HG03439 (cell line): ENCODE data around the gene LAMB3.

ENCODE experiments used
- ATAC-seq: cut with Tn5 transposase; IDR thresholded peaks from one replicate; pipeline ENCODE4 v1.9.1; 2021; ENCODE audit warnings: mild to moderate bottlenecking, moderate library complexity; ENCODE audit not compliant: unreplicated experiment

Gene LAMB3

GRCh38 chr1:209634005-209634737, 18.1 kb downstream of the LAMB3 start:
- ATAC-seq: no peak

DNA sequence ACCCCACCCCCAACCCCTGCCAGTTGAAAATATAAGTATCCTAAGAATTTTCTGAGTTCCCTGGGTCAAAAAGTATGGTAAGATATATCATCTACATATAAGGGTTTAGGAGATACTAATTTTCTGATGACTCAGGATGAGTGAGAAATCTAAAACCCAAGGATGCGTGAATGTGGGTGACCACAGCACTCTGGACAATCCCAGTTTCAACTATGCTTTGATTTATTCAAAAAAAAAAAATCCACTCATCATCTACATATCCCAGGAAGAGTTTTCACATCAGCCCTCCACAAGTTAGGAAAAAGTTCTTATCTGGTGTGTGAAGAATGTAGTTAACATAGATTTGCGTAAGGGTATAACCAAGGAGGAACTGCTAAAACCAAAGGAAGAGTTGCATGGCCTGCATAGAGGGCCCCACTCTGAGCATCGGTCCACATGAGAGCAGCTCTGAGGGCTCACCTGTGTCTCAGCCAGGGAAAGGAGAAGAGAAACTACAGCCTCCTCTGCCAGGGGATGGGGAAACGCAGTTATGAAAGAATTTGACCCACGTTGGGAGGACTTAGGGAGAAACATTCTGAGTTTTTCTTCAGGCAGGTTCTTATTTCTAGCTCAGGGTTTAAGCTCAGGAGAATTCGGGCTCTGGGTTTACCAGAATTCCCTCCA, 18.8 kb downstream of the LAMB3 start:
- no peak for ATAC-seq

DNA sequence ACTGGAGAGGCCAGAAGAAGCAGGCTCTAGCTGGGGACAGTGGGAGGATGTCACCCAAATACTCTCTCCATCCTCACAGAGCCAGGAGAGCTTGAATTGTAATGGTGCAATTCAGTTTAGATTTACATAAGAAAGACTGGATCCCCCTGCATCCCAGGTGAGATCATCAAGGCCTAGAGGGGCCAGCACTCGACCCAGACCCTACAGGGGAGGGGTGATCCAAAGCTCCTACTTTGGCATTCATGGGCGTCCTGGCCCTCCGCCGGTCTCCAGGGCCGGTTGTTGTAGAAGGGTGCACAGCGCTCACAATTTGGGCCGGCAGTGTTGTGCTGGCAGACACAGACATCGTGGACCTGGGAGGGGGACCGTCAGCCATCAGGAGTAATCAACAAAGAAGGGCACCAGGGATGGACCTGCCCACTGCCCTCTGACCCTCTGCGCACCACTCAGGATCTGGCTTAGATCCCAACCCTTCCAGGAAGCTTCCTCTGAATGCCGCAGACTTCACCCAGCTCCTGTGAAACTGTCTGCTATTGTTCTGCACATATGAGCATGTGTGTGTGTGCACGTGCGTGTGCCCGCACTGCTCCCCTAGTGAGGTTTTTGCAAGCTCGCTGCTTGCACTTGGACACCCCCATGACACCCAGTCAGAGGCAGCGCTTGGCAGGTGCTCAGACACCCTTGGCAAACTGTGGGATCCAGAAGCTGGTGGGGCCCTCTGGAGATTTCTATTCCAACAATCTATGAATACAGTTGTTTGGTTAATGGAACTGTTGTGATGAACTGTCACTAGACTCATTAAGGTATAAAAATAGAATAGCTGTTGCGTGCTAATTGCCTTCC, 21.6 kb downstream of the LAMB3 start:
- no peak for ATAC-seq

DNA sequence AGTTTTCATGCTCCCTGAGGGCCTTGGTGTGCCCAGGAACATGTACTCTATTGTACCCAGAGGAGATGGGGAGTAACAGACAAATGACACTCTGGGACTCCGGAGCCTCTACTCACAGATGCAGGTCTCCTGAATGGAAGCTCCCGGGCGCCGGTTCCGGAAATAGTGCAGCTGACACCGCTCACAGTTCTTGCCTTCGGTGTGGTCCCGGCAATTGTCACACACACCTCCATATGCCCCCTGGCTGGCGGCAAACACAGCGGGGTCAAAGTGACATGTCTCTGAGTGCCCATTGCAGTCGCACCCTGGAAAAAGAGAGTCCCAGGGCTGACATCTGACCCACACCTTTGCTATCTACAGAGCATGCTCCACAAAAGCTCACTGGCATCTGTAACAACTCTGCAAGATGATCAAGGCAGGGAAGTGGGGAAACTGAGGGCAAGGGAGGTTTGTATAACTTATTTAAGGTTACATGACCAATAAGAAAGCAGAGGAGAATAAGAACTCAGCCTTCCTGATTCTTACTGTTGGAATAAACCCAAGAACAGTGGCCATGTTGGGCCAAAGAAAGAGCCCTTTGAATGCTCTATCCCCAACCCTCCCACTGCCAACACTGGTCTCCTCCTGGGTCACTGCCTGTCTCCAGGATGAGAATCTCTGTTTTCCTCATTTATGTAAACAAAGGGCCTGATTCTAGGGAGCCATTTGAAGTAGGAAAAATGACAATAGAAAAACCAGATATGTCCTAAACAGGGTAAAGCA, 22.4 kb downstream of the LAMB3 start:
- ATAC-seq: no peak

GRCh38 chr1:209628618-209629299, 23.5 kb downstream of the LAMB3 start:
- ATAC-seq: no peak

- peak; percentile 63 for ATAC-seq
Observed at GRCh38 chr1:209627732-209628196, 24.5 kb downstream of the LAMB3 start.

- peak; percentile 16 for ATAC-seq
Observed at GRCh38 chr1:209627027-209627731, 25.0 kb downstream of the LAMB3 start.

GRCh38 chr1:209626346-209627026, 25.7 kb downstream of the LAMB3 start:
- ATAC-seq: no peak

- no peak for ATAC-seq
Observed at GRCh38 chr1:209625791-209626285, 26.4 kb downstream of the LAMB3 start.

DNA sequence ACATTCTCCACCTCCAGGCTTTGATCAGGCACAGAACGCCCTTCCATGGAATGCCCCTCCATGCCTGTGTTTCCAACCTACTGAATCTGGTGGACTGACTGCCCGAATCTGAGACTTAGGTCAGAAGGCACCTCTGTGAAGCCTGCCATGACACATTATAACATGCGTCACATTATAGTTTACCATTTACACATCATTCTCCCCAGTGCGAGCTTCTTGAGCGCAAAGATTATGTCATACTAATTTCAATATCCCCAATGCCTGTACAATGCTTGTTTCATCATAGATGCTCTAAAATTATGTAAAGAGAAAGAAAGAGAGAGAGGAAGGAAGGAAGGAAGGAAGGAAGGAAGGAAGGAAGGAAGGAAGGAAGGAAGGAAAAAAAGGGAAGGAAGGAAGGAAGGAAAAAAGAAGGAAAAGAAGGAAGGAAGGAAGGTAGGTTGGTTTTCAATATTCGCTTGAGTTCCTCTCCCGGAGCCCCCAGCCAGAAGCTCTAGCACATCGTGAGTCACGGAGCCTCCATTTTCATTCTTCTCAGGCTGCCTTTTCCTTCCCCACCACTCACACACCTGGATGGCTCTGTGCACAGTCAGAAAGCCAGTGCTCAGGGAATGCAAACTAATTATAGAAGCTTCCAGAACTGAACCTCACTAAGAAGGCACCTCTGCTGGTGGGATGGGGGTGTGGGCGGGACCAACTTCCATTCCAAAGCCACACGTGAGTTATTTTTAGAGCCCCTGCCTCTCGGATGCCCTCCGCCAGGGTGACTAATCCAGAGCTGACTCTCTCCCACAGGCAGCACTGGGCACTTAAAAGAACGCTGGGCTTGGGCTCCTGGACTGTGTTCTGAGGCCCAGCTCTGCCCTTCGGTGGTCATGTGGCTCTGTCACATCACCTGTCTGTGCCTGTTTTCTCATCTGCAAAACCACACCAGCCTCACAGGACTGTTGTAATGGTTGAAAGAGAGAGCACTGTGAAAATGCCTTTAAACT, 27.4 kb downstream of the LAMB3 start:
- ATAC-seq: no peak

DNA sequence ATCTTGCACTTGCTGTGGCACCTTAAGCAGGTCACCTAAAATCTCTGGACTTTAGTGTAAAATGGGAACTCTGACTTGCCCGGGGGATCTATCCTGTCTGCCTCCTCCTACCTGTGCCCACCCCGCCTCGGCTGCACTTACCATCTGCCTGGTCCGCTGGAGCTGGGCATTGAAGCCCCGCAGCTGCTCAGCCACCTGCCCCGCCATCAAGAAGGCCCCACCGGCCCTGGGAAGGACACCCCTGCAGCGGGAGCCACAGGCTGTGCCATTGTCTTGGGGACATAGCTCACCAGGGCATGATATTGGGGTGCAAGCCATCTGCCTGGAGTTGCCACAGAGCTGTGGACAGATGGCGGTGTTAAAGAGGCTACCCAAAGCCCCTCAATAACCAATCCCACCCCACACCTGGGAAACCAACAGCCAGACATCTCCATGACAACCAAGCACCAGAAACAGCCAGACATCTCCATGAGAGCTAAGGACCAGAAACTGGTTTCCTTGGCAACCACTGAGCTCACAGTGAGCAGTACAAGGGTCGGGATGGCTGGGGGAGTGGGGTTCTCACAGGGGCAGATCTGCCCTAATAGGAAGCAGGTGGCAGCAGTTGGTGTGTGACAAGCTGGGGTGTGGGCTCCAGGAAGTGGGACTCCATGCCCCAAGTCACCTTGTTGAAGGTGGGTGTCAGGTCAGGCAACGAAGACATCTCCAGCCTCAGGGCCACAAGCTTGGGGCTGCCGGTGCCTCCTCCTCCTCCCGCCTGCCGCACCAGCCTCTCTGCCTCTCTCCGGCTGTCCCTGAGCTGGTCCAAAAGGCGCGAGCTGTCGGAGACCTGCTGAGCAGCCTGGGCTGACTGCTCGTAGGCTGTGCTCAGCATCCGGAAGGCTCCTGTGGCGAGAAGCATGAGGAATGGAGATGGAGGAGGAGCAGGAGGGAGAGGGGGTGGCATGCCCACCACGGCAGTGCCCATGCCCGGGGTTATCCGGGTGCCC, 29.1 kb downstream of the LAMB3 start:
- no peak for ATAC-seq

- ATAC-seq: no peak
Observed at GRCh38 chr1:209621741-209622655, 30.2 kb downstream of the LAMB3 start.

- ATAC-seq: no peak
Observed at GRCh38 chr1:209621286-209621685, 30.9 kb downstream of the LAMB3 start.

GRCh38 chr1:209620487-209620884, 31.7 kb downstream of the LAMB3 start:
- no peak for ATAC-seq

- no peak for ATAC-seq
Observed at GRCh38 chr1:209619696-209620486, 32.3 kb downstream of the LAMB3 start.
